ENCODE results near the gene EIF3J. TPM values are rescaled to one million over a fixed set of nuclear protein-coding genes. Genes with fewer than 3 reads are reported as not detected.

The EIF3J gene
- total and polyA plus RNA-seq, 10 of the 15 experiments (the other 5 are each of a cell fraction or from before 2014, with no cell fraction given), result 34.7 to 126 (median 64.1) TPM

DNA sequence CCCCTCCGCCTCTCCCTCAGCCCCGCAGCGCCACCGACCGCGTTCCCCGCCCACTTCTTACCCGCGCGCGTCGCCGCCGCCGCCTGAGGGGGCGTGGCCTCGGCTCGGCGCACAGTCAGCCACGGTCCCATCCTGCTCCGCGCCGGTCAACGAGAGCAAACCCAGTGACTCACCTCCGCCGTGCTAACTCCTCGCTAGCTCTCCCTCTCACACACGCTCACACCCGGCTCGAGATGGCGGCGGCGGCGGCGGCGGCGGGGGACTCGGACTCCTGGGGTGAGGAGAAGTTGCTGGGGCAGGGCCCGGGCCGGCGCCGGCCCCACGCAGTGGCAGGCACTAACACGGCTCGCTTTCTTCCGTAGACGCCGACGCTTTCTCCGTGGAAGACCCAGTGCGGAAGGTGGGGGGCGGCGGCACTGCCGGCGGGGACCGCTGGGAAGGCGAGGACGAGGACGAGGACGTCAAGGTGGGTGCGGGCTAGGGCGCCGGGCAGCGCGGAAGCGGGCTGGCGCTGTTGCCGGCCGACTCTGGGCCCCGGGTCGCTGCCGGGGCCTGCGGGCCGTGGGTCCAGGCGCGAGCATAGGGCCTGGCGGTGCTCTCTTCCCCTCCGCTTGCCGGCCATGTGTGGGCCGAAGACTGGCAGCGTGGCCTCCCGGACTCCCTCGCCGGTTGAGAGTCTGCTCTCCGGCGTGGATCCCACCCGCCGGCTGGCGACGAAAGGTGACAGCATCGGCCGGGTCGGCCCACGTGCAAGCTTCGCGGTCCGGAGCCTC, at the start of gene EIF3J (continued):
- TF ChIP-seq, protein P1, sequence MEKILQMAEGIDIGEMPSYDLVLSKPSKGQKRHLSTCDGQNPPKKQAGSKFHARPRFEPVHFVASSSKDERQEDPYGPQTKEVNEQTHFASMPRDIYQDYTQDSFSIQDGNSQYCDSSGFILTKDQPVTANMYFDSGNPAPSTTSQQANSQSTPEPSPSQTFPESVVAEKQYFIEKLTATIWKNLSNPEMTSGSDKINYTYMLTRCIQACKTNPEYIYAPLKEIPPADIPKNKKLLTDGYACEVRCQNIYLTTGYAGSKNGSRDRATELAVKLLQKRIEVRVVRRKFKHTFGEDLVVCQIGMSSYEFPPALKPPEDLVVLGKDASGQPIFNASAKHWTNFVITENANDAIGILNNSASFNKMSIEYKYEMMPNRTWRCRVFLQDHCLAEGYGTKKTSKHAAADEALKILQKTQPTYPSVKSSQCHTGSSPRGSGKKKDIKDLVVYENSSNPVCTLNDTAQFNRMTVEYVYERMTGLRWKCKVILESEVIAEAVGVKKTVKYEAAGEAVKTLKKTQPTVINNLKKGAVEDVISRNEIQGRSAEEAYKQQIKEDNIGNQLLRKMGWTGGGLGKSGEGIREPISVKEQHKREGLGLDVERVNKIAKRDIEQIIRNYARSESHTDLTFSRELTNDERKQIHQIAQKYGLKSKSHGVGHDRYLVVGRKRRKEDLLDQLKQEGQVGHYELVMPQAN (conservative IDR thresholded peaks at IDR 0.05), result peak; percentile 88
- TF ChIP-seq, protein P2, sequence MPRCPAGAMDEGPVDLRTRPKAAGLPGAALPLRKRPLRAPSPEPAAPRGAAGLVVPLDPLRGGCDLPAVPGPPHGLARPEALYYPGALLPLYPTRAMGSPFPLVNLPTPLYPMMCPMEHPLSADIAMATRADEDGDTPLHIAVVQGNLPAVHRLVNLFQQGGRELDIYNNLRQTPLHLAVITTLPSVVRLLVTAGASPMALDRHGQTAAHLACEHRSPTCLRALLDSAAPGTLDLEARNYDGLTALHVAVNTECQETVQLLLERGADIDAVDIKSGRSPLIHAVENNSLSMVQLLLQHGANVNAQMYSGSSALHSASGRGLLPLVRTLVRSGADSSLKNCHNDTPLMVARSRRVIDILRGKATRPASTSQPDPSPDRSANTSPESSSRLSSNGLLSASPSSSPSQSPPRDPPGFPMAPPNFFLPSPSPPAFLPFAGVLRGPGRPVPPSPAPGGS (IDR thresholded peaks at IDR 0.05; ENCODE audit: borderline replicate concordance, insufficient read depth, low read depth, low read length, poor library complexity, severe bottlenecking), result no peak
- TF ChIP-seq MXI1 (IDR thresholded peaks at IDR 0.05; ENCODE audit: low read depth, low read length) (0 out of 2 replicates have a peak, but pooled peaks have one; percentile 10), NR2C1 (IDR thresholded peaks at IDR 0.05) (no peak), RB1 (IDR thresholded peaks at IDR 0.05; ENCODE audit: borderline replicate concordance) (peak; percentile 77; the same call in 1 of the 2 replicates), CREB1 (IDR thresholded peaks at IDR 0.05; ENCODE audit: low read depth) (peak; percentile 47; the same call in 1 of the 2 replicates), SREBF1 (IDR thresholded peaks at IDR 0.05; ENCODE audit: low read length) (no peak), RAD51 (IDR thresholded peaks at IDR 0.05) (no peak), ZNF687 (IDR thresholded peaks at IDR 0.05) (peak; percentile 18), ZNF24 (IDR thresholded peaks at IDR 0.05) (0 out of 2 replicates have a peak, but pooled peaks have one; percentile 14), EP300 (IDR thresholded peaks at IDR 0.05; ENCODE audit: borderline replicate concordance in 1 of 2, control insufficient read depth in 1 of 2, low read depth in 2 of 2, low read length in 2 of 2) (no peak), HDGF (IDR thresholded peaks at IDR 0.05) (0 out of 2 replicates have a peak, but pooled peaks have one; percentile 32), ESRRA (IDR thresholded peaks at IDR 0.05; ENCODE audit: low read length) (no peak), SMAD5 (IDR thresholded peaks at IDR 0.05; ENCODE audit: low read depth) (peak; percentile 89), SP1 (IDR thresholded peaks at IDR 0.05; ENCODE audit: low read depth, low read length) (peak; percentile 25), KLF5 (IDR thresholded peaks at IDR 0.05; ENCODE audit: partially characterized antibody) (peak; percentile 42), NFIC (IDR thresholded peaks at IDR 0.05; ENCODE audit: low read depth, low read length) (no peak)
- TF ChIP-seq, protein P3, sequence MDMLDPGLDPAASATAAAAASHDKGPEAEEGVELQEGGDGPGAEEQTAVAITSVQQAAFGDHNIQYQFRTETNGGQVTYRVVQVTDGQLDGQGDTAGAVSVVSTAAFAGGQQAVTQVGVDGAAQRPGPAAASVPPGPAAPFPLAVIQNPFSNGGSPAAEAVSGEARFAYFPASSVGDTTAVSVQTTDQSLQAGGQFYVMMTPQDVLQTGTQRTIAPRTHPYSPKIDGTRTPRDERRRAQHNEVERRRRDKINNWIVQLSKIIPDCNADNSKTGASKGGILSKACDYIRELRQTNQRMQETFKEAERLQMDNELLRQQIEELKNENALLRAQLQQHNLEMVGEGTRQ (IDR thresholded peaks at IDR 0.05; ENCODE audit: borderline replicate concordance, low read depth, low read length), result no peak
- TF ChIP-seq, protein P4, sequence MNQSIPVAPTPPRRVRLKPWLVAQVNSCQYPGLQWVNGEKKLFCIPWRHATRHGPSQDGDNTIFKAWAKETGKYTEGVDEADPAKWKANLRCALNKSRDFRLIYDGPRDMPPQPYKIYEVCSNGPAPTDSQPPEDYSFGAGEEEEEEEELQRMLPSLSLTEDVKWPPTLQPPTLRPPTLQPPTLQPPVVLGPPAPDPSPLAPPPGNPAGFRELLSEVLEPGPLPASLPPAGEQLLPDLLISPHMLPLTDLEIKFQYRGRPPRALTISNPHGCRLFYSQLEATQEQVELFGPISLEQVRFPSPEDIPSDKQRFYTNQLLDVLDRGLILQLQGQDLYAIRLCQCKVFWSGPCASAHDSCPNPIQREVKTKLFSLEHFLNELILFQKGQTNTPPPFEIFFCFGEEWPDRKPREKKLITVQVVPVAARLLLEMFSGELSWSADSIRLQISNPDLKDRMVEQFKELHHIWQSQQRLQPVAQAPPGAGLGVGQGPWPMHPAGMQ (IDR thresholded peaks at IDR 0.05; ENCODE audit: borderline replicate concordance), result no peak

Measured in GM12878 (cell line).